Colonic mucosa (tissue), 4 donors: ENCODE measurements around the gene SERPINH1. TPM values are rescaled to one million over a fixed set of nuclear protein-coding genes. Genes with fewer than 3 reads are reported as not detected.

Experiments used
- DNase-seq: peaks from one replicate; pipeline ENCODE4 v3.0.0-alpha.2; 2020
- H3K27ac ChIP-seq: fragments of 200-600 bp; one replicate; pipeline ENCODE4 v1.8.0; 2021
- H3K27me3 ChIP-seq: fragments of 200-600 bp; one replicate; pipeline ENCODE4 v1.8.0; 2021
- H3K36me3 ChIP-seq: fragments of 200-600 bp; one replicate; pipeline ENCODE4 v1.8.0; 2021
- H3K4me1 ChIP-seq: fragments of 200-600 bp; one replicate; pipeline ENCODE4 v1.8.0; 2021; ENCODE audit warnings: mild to moderate bottlenecking
- H3K4me3 ChIP-seq: fragments of 200-600 bp; one replicate; pipeline ENCODE4 v1.8.0; 2021
- H3K9ac ChIP-seq, 2 donors: one replicate each; pipeline ENCODE4 v1.7.0; 2013; ENCODE audit warnings: control low read depth in 2 of 2, low read depth in 2 of 2, low read length in 2 of 2
- H3K9me3 ChIP-seq: fragments of 200-600 bp; one replicate; pipeline ENCODE4 v1.8.0; 2021
- CTCF ChIP-seq: fragments of 200-600 bp; IDR thresholded peaks from one replicate; pipeline ENCODE4 v1.8.0; 2022; ENCODE audit warnings: antibody characterized with exemption, mild to moderate bottlenecking
- intact Hi-C: fragments of 100-400 bp; cut with DNase I; formaldehyde crosslinking; loops from one replicate; pipeline ENCODE4 v1.14.1; 2022
- total RNA-seq, 2 donors: library from RNA; stranded (reverse); fragmentation: NEBNext Ultra II Directional in 1 of 2; extraction: Animal tissue kit (Norgen Biotek cat#: 25700) in 1 of 2; gene quantifications; one replicate each; pipeline ENCODE4 v1.2.1, GENCODE V29; 2021
- donor health status: healthy.
- donor health status: DM: no; HTN: no; CAD: no.
- donor health status: DM: no; HTN: no; CAD: no.

The SERPINH1 gene
- total RNA-seq, 2 donors from 2014 or later = 66.3 to 136 TPM

GRCh38 chr11:75539459-75540334, 22.4 kb upstream of the SERPINH1 start:
- intact Hi-C loops = no loop called here
- no peaks in the 10 kb centered on the region for H3K27me3 ChIP-seq

GRCh38 chr11:75541193-75542087, 20.6 kb upstream of the SERPINH1 start:
- TF ChIP-seq CTCF = no peak
- Histone ChIP-seq H3K4me1 (no peaks in the 10 kb centered on the region), H3K27me3 (no peaks in the 10 kb centered on the region), H3K9me3 (no peaks in the 10 kb centered on the region), H3K27ac (no peak overlapping the region), H3K9ac (no peak overlapping the region), H3K36me3 (no peaks in the 10 kb centered on the region), H3K4me3 (no peak overlapping the region)
- intact Hi-C loops = no loop called here
- DNase-seq = no peak

More at GRCh38 chr11:75539459-75540334, 22.4 kb upstream of the SERPINH1 start:
- Histone ChIP-seq H3K4me1 (no peaks in the 10 kb centered on the region), H3K36me3 (no peaks in the 10 kb centered on the region), H3K9ac (no peak overlapping the region), H3K9me3 (no peaks in the 10 kb centered on the region), H3K27ac (no peak overlapping the region), H3K4me3 (no peak overlapping the region)
- no peak for DNase-seq
- TF ChIP-seq CTCF = no peak

GRCh38 chr11:75542088-75542438, 20.0 kb upstream of the SERPINH1 start:
- H3K27me3 ChIP-seq = no peaks in the 10 kb centered on the region
- H3K27ac ChIP-seq = no peak overlapping the region
- TF ChIP-seq CTCF = no peak
- no peak overlapping the region for H3K4me3 ChIP-seq
- no peaks in the 10 kb centered on the region for H3K9me3 ChIP-seq
- intact Hi-C loops = no loop called here
- H3K4me1 ChIP-seq = no peaks in the 10 kb centered on the region
- no peak overlapping the region for H3K9ac ChIP-seq
- DNase-seq = no peak
- no peaks in the 10 kb centered on the region for H3K36me3 ChIP-seq

GRCh38 chr11:75543806-75544205, 18.2 kb upstream of the SERPINH1 start:
- intact Hi-C loops = no loop called here
- no peak for DNase-seq
- TF ChIP-seq CTCF = no peak
- Histone ChIP-seq H3K9me3 (no peaks in the 10 kb centered on the region), H3K27ac (no peak overlapping the region), H3K27me3 (no peaks in the 10 kb centered on the region), H3K36me3 (no peaks in the 10 kb centered on the region), H3K4me1 (no peaks in the 10 kb centered on the region), H3K9ac (no peak overlapping the region), H3K4me3 (no peak overlapping the region)

GRCh38 chr11:75547177-75547576, 14.9 kb upstream of the SERPINH1 start:
- no peaks in the 10 kb centered on the region for H3K36me3 ChIP-seq
- no peaks in the 10 kb centered on the region for H3K9me3 ChIP-seq
- no peak for DNase-seq
- no peaks in the 10 kb centered on the region for H3K27me3 ChIP-seq
- no peak for TF ChIP-seq CTCF
- H3K9ac ChIP-seq = no peak overlapping the region
- no peak overlapping the region for H3K4me3 ChIP-seq
- H3K27ac ChIP-seq = no peak overlapping the region
- intact Hi-C loops = loop anchor here (5.0 kb wide), 2 partner anchors 35 to 320 kb away; no protein-coding TSS in a partner anchor
- no peaks in the 10 kb centered on the region for H3K4me1 ChIP-seq
